Measurements from ENCODE around the gene UGCG. TPM values are rescaled to one million over a fixed set of nuclear protein-coding genes. Genes with fewer than 3 reads are reported as not detected.

The UGCG gene
- total and polyA plus RNA-seq, 2 of the 4 experiments (the other 2 are of a cell fraction), result 84.2 to 104 TPM

GRCh38 chr9:111959468-111960359 is 63.1 kb downstream of the UGCG start:
- H2BK20ac ChIP-seq (ENCODE audit: low read depth, low read length), result peak overlapping the region; percentile 98
- H3K18ac ChIP-seq (ENCODE audit: low read depth, low read length), result peak overlapping the region; percentile 74
- intact Hi-C loops (cut with micrococcal nuclease) (loop anchor here (5.0 kb wide), 1 partner anchor 73 kb away; no protein-coding TSS in a partner anchor), dilution Hi-C loops (cut with HindIII; ENCODE audit: low sequenced_read_pairs, unreplicated experiment) (no loop called here), in situ Hi-C loops (cut with MboI; ENCODE audit: low sequenced_read_pairs) (loop anchor here (5.0 kb wide), 1 partner anchor 93 kb away; no protein-coding TSS in a partner anchor)
- no peaks in the 10 kb centered on the region for H3K36me3 ChIP-seq (ENCODE audit: control insufficient read depth, insufficient read depth, low read length)
- H3K4me1 ChIP-seq (ENCODE audit: control insufficient read depth, insufficient read depth, low read length), result peaks cover 20% of the 10 kb centered on the region
- no peak overlapping the region for H3K4me3 ChIP-seq (ENCODE audit: insufficient read depth, low read depth, low read length)
- WGBS, 2 experiments (ENCODE audit: extremely low coverage in 2 of 2, insufficient read length in 1 of 2), result 72% methylated on average over 3 of the region's 7 CpGs; no CpG with 5 or more reads in 1 of the 2 experiments
- H3K27me3 ChIP-seq (ENCODE audit: control insufficient read depth, insufficient read depth, low read length), result no peaks in the 10 kb centered on the region
- no peak overlapping the region; the same call in 1 of the 2 replicates for H3K4me2 ChIP-seq (ENCODE audit: low read depth, low read length)
- H2BK5ac ChIP-seq (ENCODE audit: low read depth, low read length, poor library complexity, severe bottlenecking), result peak overlapping the region; percentile 100
- peak overlapping the region; percentile 80 for H3K14ac ChIP-seq (replicated peaks; ENCODE audit: low read depth, low read length)
- H3K9me3 ChIP-seq (ENCODE audit: control insufficient read depth, insufficient read depth, low read length), result no peaks in the 10 kb centered on the region
- ChIA-PET CTCF (interaction anchor here (0.9 kb wide), 1 partner anchor 17 kb away, joined by 3 read pairs; no protein-coding TSS in a partner anchor), POLR2A (ENCODE audit: unreplicated experiment) (no interaction called here)
- H2BK15ac ChIP-seq (ENCODE audit: low read depth, low read length), result peak overlapping the region; percentile 90; the same call in 2 of the 3 replicates
- H4K8ac ChIP-seq (ENCODE audit: low read depth in 2 of 2, low read length in 2 of 2), result peak overlapping the region; percentile 37 to 92; a peak in 3 of 4 replicates
- H2BK120ac ChIP-seq (ENCODE audit: low read depth, low read length), result peak overlapping the region; percentile 96
- H2AK9ac ChIP-seq (replicated peaks; ENCODE audit: low read depth, low read length, poor library complexity), result peak overlapping the region; percentile 63
- ATAC-seq (ENCODE audit: low read depth) (peak; percentile 30), DNase-seq (peak; percentile 89)
- TF ChIP-seq POLR2A (IDR thresholded peaks at IDR 0.05; ENCODE audit: low read depth, low read length) (no peak; the same call in none of the 2 replicates), FOS (IDR thresholded peaks at IDR 0.05; ENCODE audit: low read depth, low read length) (0 out of 2 replicates have a peak, but pooled peaks have one; percentile 1), RCOR1 (IDR thresholded peaks at IDR 0.05; ENCODE audit: insufficient replicate concordance, low read length) (peak; percentile 62), BHLHE40 (IDR thresholded peaks at IDR 0.05; ENCODE audit: low read depth, low read length) (peak; percentile 89), CEBPB (IDR thresholded peaks at IDR 0.05; ENCODE audit: low read depth, low read length) (peak; percentile 84)
- H4K5ac ChIP-seq (ENCODE audit: low read depth, low read length), result peak overlapping the region; percentile 31; the same call in 1 of the 2 replicates
- no TSS peak for BruUV-seq (replicated peaks)
- peak overlapping the region; percentile 13; the same call in 1 of the 2 replicates for H3K56ac ChIP-seq (ENCODE audit: extremely low read depth, insufficient read depth, low read length)
- peak overlapping the region; percentile 92 for H2AK5ac ChIP-seq (ENCODE audit: low read depth, low read length)
- peak overlapping the region; percentile 84; the same call in 1 of the 2 replicates for H3K23ac ChIP-seq (ENCODE audit: low read depth, low read length)
- H4K20me1 ChIP-seq (ENCODE audit: insufficient read depth, low read length), result no peaks in the 10 kb centered on the region
- H3K9ac ChIP-seq (ENCODE audit: low read depth, low read length), result peak overlapping the region; percentile 14; the same call in 1 of the 2 replicates
- peak overlapping the region; percentile 2; the same call in 1 of the 2 replicates for H3K27ac ChIP-seq (ENCODE audit: insufficient read depth, low read length)
- H4K91ac ChIP-seq (ENCODE audit: insufficient read depth, low read depth, low read length), result peak overlapping the region; percentile 88
- peaks cover 9% of the 10 kb centered on the region for H3K9me1 ChIP-seq (ENCODE audit: insufficient read depth, low read length)
- peaks cover 0 to 10% of the 10 kb centered on the region in 2 experiments; a peak in 3 of 4 replicates for H3K79me1 ChIP-seq (ENCODE audit: low read depth in 1 of 2, low read length in 2 of 2)
- H2AFZ ChIP-seq (replicated peaks; ENCODE audit: low read length, poor library complexity), result peak overlapping the region; percentile 81
- H3K4ac ChIP-seq (ENCODE audit: low read depth, low read length), result peak overlapping the region; percentile 96
